Activated CD4-positive, alpha-beta T cell treated with anti-CD3 and anti-CD28 coated beads, Interleukin-2, amount 50 U/mL, for 1 hour (primary cell): ENCODE results near the gene DPY19L3.
"Not testable (repeated sequence)": the region's sequence is repeated elsewhere in the genome, so short reads cannot be mapped to it uniquely, and the experiment has no call there.

Experiments
- DNase-seq: peaks from one replicate; pipeline ENCODE4 v3.0.0-alpha.2; 2020

DPY19L3 gene

GRCh38 chr19:32450217-32450616 lies 44.6 kb downstream of the DPY19L3 start:
- no peak for DNase-seq

GRCh38 chr19:32453736-32454135 lies 48.2 kb downstream of the DPY19L3 start:
- no peak for DNase-seq

GRCh38 chr19:32456406-32456805 lies 50.8 kb downstream of the DPY19L3 start:
- DNase-seq: no peak

- no peak for DNase-seq
Observed at GRCh38 chr19:32457571-32458158, 52.1 kb downstream of the DPY19L3 start.

GRCh38 chr19:32458500-32459123 lies 53.0 kb downstream of the DPY19L3 start:
- DNase-seq: no peak

- DNase-seq: no peak
Observed at GRCh38 chr19:32459204-32459865, 53.8 kb downstream of the DPY19L3 start.

- DNase-seq: no peak
Observed at GRCh38 chr19:32460476-32460875, 54.9 kb downstream of the DPY19L3 start.

GRCh38 chr19:32464279-32464678 lies 58.7 kb downstream of the DPY19L3 start:
- DNase-seq: no peak

GRCh38 chr19:32465176-32465575 lies 59.6 kb downstream of the DPY19L3 start:
- DNase-seq: no peak

- DNase-seq: no peak
Observed at GRCh38 chr19:32469795-32470194, 64.2 kb downstream of the DPY19L3 start.

GRCh38 chr19:32471095-32471494 lies 65.5 kb downstream of the DPY19L3 start:
- no peak for DNase-seq

- DNase-seq: no peak
Observed at GRCh38 chr19:32471811-32472210, 66.2 kb downstream of the DPY19L3 start.

- no peak for DNase-seq
Observed at GRCh38 chr19:32475141-32476031, 69.8 kb downstream of the DPY19L3 start.

GRCh38 chr19:32476032-32476350 lies 70.4 kb downstream of the DPY19L3 start:
- no peak for DNase-seq

- no peak for DNase-seq
Observed at GRCh38 chr19:32480321-32480720, 74.8 kb downstream of the DPY19L3 start.

GRCh38 chr19:32483574-32483973 lies 78.0 kb downstream of the DPY19L3 start:
- DNase-seq: no peak

- no peak for DNase-seq
Observed at GRCh38 chr19:32489971-32490370, 84.4 kb downstream of the DPY19L3 start.

GRCh38 chr19:32497391-32497790 lies 91.8 kb downstream of the DPY19L3 start:
- no peak for DNase-seq

- no peak for DNase-seq
Observed at GRCh38 chr19:32498648-32499200, 93.2 kb downstream of the DPY19L3 start.

- not testable (repeated sequence) for DNase-seq
Observed at GRCh38 chr19:32512498-32512897, 106.9 kb downstream of the DPY19L3 start.

- no peak for DNase-seq
Observed at GRCh38 chr19:32519023-32519422, 113.5 kb downstream of the DPY19L3 start.

GRCh38 chr19:32522967-32523366 lies 117.4 kb downstream of the DPY19L3 start:
- no peak for DNase-seq

GRCh38 chr19:32526895-32527294 lies 121.3 kb downstream of the DPY19L3 start:
- DNase-seq: no peak
